Right lobe of liver (tissue), 4 donors: Measurements from ENCODE around the gene RAET1E.

Experiments
- POLR2A ChIP-seq: fragments of 450-650 bp; IDR thresholded peaks from one replicate; pipeline ENCODE4 v1.6.1; 2017; ENCODE audit warnings: antibody characterized with exemption, mild to moderate bottlenecking
- TF ChIP-seq, protein P1 (sequence below), 4 donors: fragments of 200-600 bp in 3 of 4; fragments of 450-650 bp in 1 of 4; IDR thresholded peaks; one replicate each; pipeline versions ENCODE4 v1.5.1 to v1.8.0; 2016 to 2022; ENCODE audit warnings: antibody characterized with exemption in 4 of 4, mild to moderate bottlenecking in 2 of 4
- donor health status: DM: no; HTN: no; CAD: no.
- donor health status: DM: no; HTN: no; CAD: no.
- donor health status: DM: no; HTN: yes; CAD: no.

DNA sequence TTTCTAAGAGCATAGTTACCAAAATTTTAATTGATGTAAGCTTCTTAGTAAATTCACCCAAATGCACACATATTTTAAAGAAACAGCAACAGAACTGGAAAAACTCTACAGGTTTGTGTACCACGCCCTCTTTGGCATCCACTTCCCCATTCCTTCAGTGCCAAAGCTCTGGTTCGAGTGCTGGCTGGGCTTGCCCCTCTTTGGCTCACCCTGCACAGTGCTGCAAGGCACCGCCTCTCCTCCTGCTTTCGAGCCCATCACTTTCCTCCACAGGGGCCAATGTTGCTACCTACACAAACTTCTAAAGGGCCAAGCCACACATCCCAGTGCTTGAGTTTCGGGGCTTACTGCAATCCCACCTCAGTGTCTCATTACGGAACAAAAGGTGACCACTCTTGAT is 43.4 kb downstream of the RAET1E start:
- TF ChIP-seq, protein P1, sequence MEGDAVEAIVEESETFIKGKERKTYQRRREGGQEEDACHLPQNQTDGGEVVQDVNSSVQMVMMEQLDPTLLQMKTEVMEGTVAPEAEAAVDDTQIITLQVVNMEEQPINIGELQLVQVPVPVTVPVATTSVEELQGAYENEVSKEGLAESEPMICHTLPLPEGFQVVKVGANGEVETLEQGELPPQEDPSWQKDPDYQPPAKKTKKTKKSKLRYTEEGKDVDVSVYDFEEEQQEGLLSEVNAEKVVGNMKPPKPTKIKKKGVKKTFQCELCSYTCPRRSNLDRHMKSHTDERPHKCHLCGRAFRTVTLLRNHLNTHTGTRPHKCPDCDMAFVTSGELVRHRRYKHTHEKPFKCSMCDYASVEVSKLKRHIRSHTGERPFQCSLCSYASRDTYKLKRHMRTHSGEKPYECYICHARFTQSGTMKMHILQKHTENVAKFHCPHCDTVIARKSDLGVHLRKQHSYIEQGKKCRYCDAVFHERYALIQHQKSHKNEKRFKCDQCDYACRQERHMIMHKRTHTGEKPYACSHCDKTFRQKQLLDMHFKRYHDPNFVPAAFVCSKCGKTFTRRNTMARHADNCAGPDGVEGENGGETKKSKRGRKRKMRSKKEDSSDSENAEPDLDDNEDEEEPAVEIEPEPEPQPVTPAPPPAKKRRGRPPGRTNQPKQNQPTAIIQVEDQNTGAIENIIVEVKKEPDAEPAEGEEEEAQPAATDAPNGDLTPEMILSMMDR (IDR thresholded peaks at IDR 0.05): no peak
- no peak for TF ChIP-seq POLR2A
